Measurements from ENCODE around the gene RAD51B. TPM values are rescaled to one million over a fixed set of nuclear protein-coding genes. Genes with fewer than 3 reads are reported as not detected.

The RAD51B gene
- total RNA-seq, 1 experiment from 2014 or later = 20.0 TPM

- no peak overlapping the region for H3K4me3 ChIP-seq (replicated peaks in 1 of 2; ENCODE audit: low read depth in 1 of 2, low read length in 2 of 2)
- H2AFZ ChIP-seq (ENCODE audit: low read depth, low read length, poor library complexity, severe bottlenecking) = no peak overlapping the region
- ATAC-seq (no peak), DNase-seq (ENCODE audit: low read depth, low spot score) (no peak)
- intact Hi-C loops (cut with micrococcal nuclease) = no loop called here
- H3K36me3 ChIP-seq (ENCODE audit: control insufficient read depth in 1 of 2, insufficient read depth in 2 of 2, low read length in 2 of 2) = no peaks in the 10 kb centered on the region
- peaks cover 4 to 13% of the 10 kb centered on the region in 2 experiments; a peak in 3 of 4 replicates for H3K4me1 ChIP-seq (ENCODE audit: control insufficient read depth in 1 of 2, insufficient read depth in 2 of 2, low read length in 2 of 2)
- no peaks in the 10 kb centered on the region for H4K20me1 ChIP-seq (ENCODE audit: insufficient read depth)
- H3K9ac ChIP-seq (ENCODE audit: low read length) = no peak overlapping the region
- no peak overlapping the region for H3K27ac ChIP-seq (ENCODE audit: low read depth, low read length)
- H3K27me3 ChIP-seq (ENCODE audit: insufficient read depth, low read length) = no peaks in the 10 kb centered on the region
- H3K9me3 ChIP-seq (ENCODE audit: control insufficient read depth in 1 of 2, insufficient read depth in 1 of 2, low read depth in 1 of 2, low read length in 2 of 2) = no peaks in the 10 kb centered on the region
- BruUV-seq (replicated peaks) = no TSS peak
- no peaks in the 10 kb centered on the region for H3K9me2 ChIP-seq (ENCODE audit: insufficient read depth)
- no peaks in the 10 kb centered on the region for H3K79me2 ChIP-seq (ENCODE audit: insufficient read depth, low read length)
- ChIA-PET POLR2A (interaction anchor here (1.5 kb wide), 1 partner anchor 17 kb away, joined by 3 read pairs; no protein-coding TSS in a partner anchor), CTCF (no interaction called here), RAD21 (ENCODE audit: low non-redundant PET in 1 of 2, low total read pairs in 2 of 2, uncharacterized antibody in 2 of 2, unreplicated experiment in 2 of 2) (no interaction called here)
- no peak overlapping the region for H3K4me2 ChIP-seq (ENCODE audit: low read length)
- TF ChIP-seq RAD21 (IDR thresholded peaks at IDR 0.05; ENCODE audit: low read depth) = no peak
- TF ChIP-seq ZFX (IDR thresholded peaks at IDR 0.05) = no peak
- TF ChIP-seq EGR1 (IDR thresholded peaks at IDR 0.05; ENCODE audit: low read depth) = no peak
- TF ChIP-seq CTCF (IDR thresholded peaks at IDR 0.05 in 2 of 3, conservative IDR thresholded peaks at IDR 0.05 in 1 of 3; ENCODE audit: borderline replicate concordance in 1 of 3, insufficient read depth in 1 of 3, low read depth in 2 of 3, low read length in 2 of 3) = no peak
Measured at GRCh38 chr14:68397822-68398221, 578.2 kb downstream of the RAD51B start.

GRCh38 chr14:68398370-68398769 is 578.8 kb downstream of the RAD51B start:
- no peak overlapping the region for H3K4me3 ChIP-seq (replicated peaks in 1 of 2; ENCODE audit: low read depth in 1 of 2, low read length in 2 of 2)
- ATAC-seq = no peak
- no peak overlapping the region for H2AFZ ChIP-seq (ENCODE audit: low read depth, low read length, poor library complexity, severe bottlenecking)
- H3K9ac ChIP-seq (ENCODE audit: low read length) = no peak overlapping the region
- no peaks in the 10 kb centered on the region for H4K20me1 ChIP-seq (ENCODE audit: insufficient read depth)
- TF ChIP-seq MAX (IDR thresholded peaks at IDR 0.05) (no peak), JUND (IDR thresholded peaks at IDR 0.05) (no peak), ELF1 (IDR thresholded peaks at IDR 0.05; ENCODE audit: borderline replicate concordance, low read depth) (no peak), EZH2phosphoT487 (IDR thresholded peaks at IDR 0.05; ENCODE audit: borderline replicate concordance) (no peak), ZBTB33 (IDR thresholded peaks at IDR 0.05; ENCODE audit: extremely low read depth, insufficient replicate concordance, low read length) (no peak), ZFX (IDR thresholded peaks at IDR 0.05) (no peak), YY1 (IDR thresholded peaks at IDR 0.05; ENCODE audit: extremely low read depth, insufficient replicate concordance, low read depth, low read length) (no peak), CTCF (IDR thresholded peaks at IDR 0.05 in 2 of 3, conservative IDR thresholded peaks at IDR 0.05 in 1 of 3; ENCODE audit: borderline replicate concordance in 1 of 3, insufficient read depth in 1 of 3, low read depth in 2 of 3, low read length in 2 of 3) (no peak), SP1 (IDR thresholded peaks at IDR 0.05; ENCODE audit: low read depth) (no peak), EGR1 (IDR thresholded peaks at IDR 0.05; ENCODE audit: low read depth) (no peak), ZNF274 (IDR thresholded peaks at IDR 0.05; ENCODE audit: low read depth, low read length) (no peak), CEBPB (IDR thresholded peaks at IDR 0.05; ENCODE audit: low read depth) (no peak)
- intact Hi-C loops (cut with micrococcal nuclease) = no loop called here
- H3K36me3 ChIP-seq (ENCODE audit: control insufficient read depth in 1 of 2, insufficient read depth in 2 of 2, low read length in 2 of 2) = no peaks in the 10 kb centered on the region
- H3K27ac ChIP-seq (ENCODE audit: low read depth, low read length) = no peak overlapping the region
- no peak overlapping the region for H3K4me2 ChIP-seq (ENCODE audit: low read length)
- H3K9me2 ChIP-seq (ENCODE audit: insufficient read depth) = no peaks in the 10 kb centered on the region
- RAD21 ChIA-PET (ENCODE audit: low non-redundant PET in 1 of 2, low total read pairs in 2 of 2, uncharacterized antibody in 2 of 2, unreplicated experiment in 2 of 2) = no interaction called here
- no peaks in the 10 kb centered on the region for H3K27me3 ChIP-seq (ENCODE audit: insufficient read depth, low read length)
- POLR2A ChIA-PET = interaction anchor here (1.5 kb wide), 1 partner anchor 18 kb away, joined by 3 read pairs; no protein-coding TSS in a partner anchor
- H3K9me3 ChIP-seq (ENCODE audit: control insufficient read depth in 1 of 2, insufficient read depth in 1 of 2, low read depth in 1 of 2, low read length in 2 of 2) = no peaks in the 10 kb centered on the region
- H3K4me1 ChIP-seq (ENCODE audit: control insufficient read depth in 1 of 2, insufficient read depth in 2 of 2, low read length in 2 of 2) = peaks cover 4 to 17% of the 10 kb centered on the region in 2 experiments; a peak in 3 of 4 replicates
- DNase-seq (ENCODE audit: low read depth, low spot score) = no peak
- BruUV-seq (replicated peaks) = no TSS peak
- CTCF ChIA-PET = no interaction called here
- H3K79me2 ChIP-seq (ENCODE audit: insufficient read depth, low read length) = no peaks in the 10 kb centered on the region

Data from HCT116 (cell line).